Stimulated activated memory B cell treated with anti-CD40 and anti-IgM and Interleukin-4, amounts not matched to agents 10 μg/mL and 1 μg/mL and 100 μg/mL, for 72 hours (primary cell): ENCODE data around the gene CFAP221.

Experiments
- ATAC-seq: fragments of 150-1000 bp; cut with Tn5 transposase; 2 replicates; pipeline ENCODE4 v1.10.0; 2021
- H3K27ac Mint-ChIP-seq: one replicate; pipeline ENCODE4 v1.8.0; 2022; ENCODE audit warnings: mild to moderate bottlenecking, mixed read lengths
- H3K27me3 Mint-ChIP-seq: one replicate; pipeline ENCODE4 v1.8.0; 2022; ENCODE audit warnings: mixed read lengths
- H3K36me3 Mint-ChIP-seq: one replicate; pipeline ENCODE4 v1.8.0; 2022; ENCODE audit warnings: mixed read lengths
- H3K4me1 Mint-ChIP-seq: one replicate; pipeline ENCODE4 v1.8.0; 2022; ENCODE audit warnings: mixed read lengths
- H3K4me3 Mint-ChIP-seq: one replicate; pipeline ENCODE4 v1.8.0; 2022; ENCODE audit warnings: mild to moderate bottlenecking, moderate library complexity, mixed read lengths
- H3K9me3 Mint-ChIP-seq: one replicate; pipeline ENCODE4 v1.8.0; 2022; ENCODE audit warnings: mixed read lengths

Gene CFAP221

GRCh38 chr2:119698246-119698645 lies 154.0 kb downstream of the CFAP221 start:
- H3K27me3 Mint-ChIP-seq: peaks cover 38% of the 10 kb centered on the region
- ATAC-seq: no peak
- H3K4me1 Mint-ChIP-seq: peaks cover 6% of the 10 kb centered on the region
- H3K27ac Mint-ChIP-seq: no peak overlapping the region
- no peak overlapping the region for H3K4me3 Mint-ChIP-seq
- H3K36me3 Mint-ChIP-seq: no peaks in the 10 kb centered on the region
- H3K9me3 Mint-ChIP-seq: no peaks in the 10 kb centered on the region

DNA sequence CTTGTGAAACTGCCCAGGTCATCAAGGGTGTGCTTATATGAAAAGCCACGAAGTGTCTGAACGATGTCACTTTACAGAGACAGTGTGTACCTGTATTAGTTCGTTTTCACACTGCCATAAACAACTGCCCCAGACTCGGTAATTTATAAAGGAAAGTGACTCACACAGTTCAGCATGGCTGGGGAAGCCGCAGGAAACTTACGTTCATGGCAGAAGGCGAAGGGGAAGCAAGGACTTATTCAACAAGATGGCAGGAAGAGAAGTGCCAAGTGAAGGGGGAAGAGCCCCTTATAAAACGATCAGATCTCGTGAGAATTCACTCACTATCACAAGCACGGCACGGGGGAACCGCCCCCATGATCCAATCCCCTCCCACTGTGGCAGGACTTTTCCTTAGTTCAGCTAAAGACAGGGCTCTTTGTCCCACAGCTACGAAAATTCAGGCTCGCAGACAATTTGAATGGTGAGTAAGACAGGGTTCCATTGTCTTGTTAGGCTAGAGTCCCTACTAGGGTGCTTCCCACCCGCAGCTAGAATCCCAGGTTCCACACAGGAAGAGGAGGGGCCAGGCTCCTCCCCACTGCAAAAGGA lies 154.9 kb downstream of the CFAP221 start:
- ATAC-seq: no peak
- Mint-ChIP-seq H3K27ac (no peak overlapping the region), H3K9me3 (no peaks in the 10 kb centered on the region)

DNA sequence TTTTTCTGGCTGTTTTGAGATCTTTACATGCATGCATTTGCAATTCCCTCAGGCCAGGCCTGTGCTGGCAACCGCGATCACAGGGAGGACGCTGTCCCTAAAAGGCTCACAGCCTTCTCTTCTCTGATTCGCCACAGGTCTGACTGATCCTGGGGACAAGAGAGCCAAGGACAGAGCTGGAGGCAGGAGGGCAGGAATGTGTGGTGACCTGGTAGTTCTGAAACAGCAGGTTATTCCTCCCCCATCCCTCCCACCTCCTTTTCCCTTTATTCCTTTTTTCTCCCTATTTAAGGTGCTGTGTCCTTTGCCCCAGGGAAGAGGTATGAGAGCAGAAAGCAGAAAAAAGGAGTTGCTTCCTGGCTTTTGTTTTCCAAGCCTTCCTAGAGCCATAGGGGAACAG lies 156.6 kb downstream of the CFAP221 start:
- Mint-ChIP-seq H3K27ac (no peak overlapping the region), H3K4me1 (peaks cover 6% of the 10 kb centered on the region), H3K27me3 (peaks cover 38% of the 10 kb centered on the region), H3K36me3 (no peaks in the 10 kb centered on the region), H3K4me3 (no peak overlapping the region), H3K9me3 (no peaks in the 10 kb centered on the region)
- ATAC-seq: no peak

More for the DNA sequence above, 154.9 kb downstream of the CFAP221 start:
- Mint-ChIP-seq H3K36me3 (no peaks in the 10 kb centered on the region), H3K4me1 (peaks cover 6% of the 10 kb centered on the region), H3K4me3 (no peak overlapping the region), H3K27me3 (peaks cover 38% of the 10 kb centered on the region)

DNA sequence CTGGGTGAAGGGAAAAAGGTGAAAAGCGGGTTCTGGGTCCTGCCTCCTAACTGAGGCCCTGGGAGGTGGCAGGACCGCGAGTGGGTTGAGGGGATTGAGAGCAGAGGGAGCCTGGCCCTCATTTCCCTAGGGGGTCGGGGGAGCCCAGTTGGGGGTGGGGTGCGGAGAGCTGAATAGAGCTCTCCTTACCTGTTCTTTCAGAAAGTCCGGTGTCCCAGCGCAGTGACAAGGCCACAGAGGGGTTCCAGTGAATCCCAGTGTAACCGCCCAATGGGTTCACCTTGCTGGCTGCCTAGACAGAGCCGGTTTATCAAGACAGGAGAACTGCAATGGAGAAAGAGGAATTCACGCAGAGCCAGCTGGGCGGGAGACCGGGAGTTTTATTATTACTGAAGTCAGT lies 157.1 kb downstream of the CFAP221 start:
- Mint-ChIP-seq H3K9me3 (no peaks in the 10 kb centered on the region), H3K4me1 (peaks cover 6% of the 10 kb centered on the region), H3K4me3 (no peak overlapping the region), H3K27me3 (peaks cover 33% of the 10 kb centered on the region), H3K36me3 (no peaks in the 10 kb centered on the region), H3K27ac (no peak overlapping the region)
- no peak for ATAC-seq

- Mint-ChIP-seq H3K27ac (no peak overlapping the region), H3K36me3 (no peaks in the 10 kb centered on the region), H3K4me1 (peaks cover 6% of the 10 kb centered on the region), H3K4me3 (no peak overlapping the region), H3K9me3 (no peaks in the 10 kb centered on the region), H3K27me3 (peaks cover 24% of the 10 kb centered on the region)
- no peak for ATAC-seq
These were observed 158.1 kb downstream of the CFAP221 start for GRCh38 chr2:119702203-119702917.

GRCh38 chr2:119702918-119703401 lies 158.7 kb downstream of the CFAP221 start:
- Mint-ChIP-seq H3K4me3 (no peak overlapping the region), H3K27ac (no peak overlapping the region), H3K27me3 (peaks cover 18% of the 10 kb centered on the region), H3K4me1 (peaks cover 6% of the 10 kb centered on the region), H3K36me3 (no peaks in the 10 kb centered on the region), H3K9me3 (no peaks in the 10 kb centered on the region)
- peak; percentile 86 for ATAC-seq

- H3K27ac Mint-ChIP-seq: no peak overlapping the region
- no peak for ATAC-seq
- H3K27me3 Mint-ChIP-seq: peaks cover 18% of the 10 kb centered on the region
- no peak overlapping the region for H3K4me3 Mint-ChIP-seq
- H3K36me3 Mint-ChIP-seq: no peaks in the 10 kb centered on the region
- no peaks in the 10 kb centered on the region for H3K9me3 Mint-ChIP-seq
- H3K4me1 Mint-ChIP-seq: peaks cover 6% of the 10 kb centered on the region
These were observed 159.3 kb downstream of the CFAP221 start for GRCh38 chr2:119703526-119703925.

- Mint-ChIP-seq H3K9me3 (no peaks in the 10 kb centered on the region), H3K27me3 (peaks cover 18% of the 10 kb centered on the region), H3K4me3 (no peak overlapping the region), H3K4me1 (peaks cover 6% of the 10 kb centered on the region), H3K36me3 (no peaks in the 10 kb centered on the region), H3K27ac (no peak overlapping the region)
- ATAC-seq: no peak
These were observed 160.4 kb downstream of the CFAP221 start for GRCh38 chr2:119704670-119705120.

DNA sequence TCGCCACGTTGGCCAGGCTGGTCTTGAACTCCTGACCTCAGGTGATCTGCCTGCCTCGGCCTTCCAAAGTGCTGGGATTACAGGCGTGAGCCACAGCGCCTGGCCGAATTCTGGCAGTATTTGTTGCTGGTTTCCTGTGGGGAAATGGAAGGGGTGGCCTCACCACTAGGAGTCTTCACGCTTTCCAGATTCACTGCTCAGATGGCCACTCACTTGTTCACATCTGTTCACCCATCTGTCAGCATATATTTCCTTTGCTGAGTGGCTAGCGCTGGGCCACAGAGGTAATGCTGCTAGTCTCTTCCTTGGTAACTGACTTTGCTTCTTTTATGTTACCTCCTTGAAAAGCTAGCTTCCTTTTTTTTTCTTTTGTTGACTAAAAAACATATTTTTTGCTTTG lies 162.0 kb downstream of the CFAP221 start:
- Mint-ChIP-seq H3K9me3 (no peaks in the 10 kb centered on the region), H3K4me3 (no peak overlapping the region), H3K27me3 (peaks cover 12% of the 10 kb centered on the region), H3K4me1 (peaks cover 6% of the 10 kb centered on the region), H3K27ac (no peak overlapping the region), H3K36me3 (no peaks in the 10 kb centered on the region)
- ATAC-seq: no peak
